ENCODE measurements around the gene SYNGR4.

DNA sequence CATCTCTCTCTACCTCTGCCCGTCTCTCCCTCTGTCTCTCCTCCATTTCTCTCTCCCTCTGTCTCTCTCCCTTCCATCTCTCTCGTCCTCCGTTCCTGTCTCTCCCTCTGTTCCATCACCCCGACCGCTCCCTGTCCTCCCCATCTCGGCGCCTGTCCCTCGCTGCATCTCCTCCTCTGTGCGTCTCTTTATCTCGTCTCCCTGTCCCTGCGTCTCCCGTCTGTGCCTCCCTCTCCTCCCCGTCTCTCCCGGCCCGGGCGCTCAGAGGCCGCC, 33.9 kb downstream of the SYNGR4 start:
- TF ChIP-seq CTCF (IDR thresholded peaks at IDR 0.05), result no peak
- TF ChIP-seq POLR2A (IDR thresholded peaks at IDR 0.05), result no peak

Measured in heart left ventricle (tissue), 13 donors.